GM19463 (cell line): ENCODE data around the gene TGM3.

Experiments used
- ATAC-seq: cut with Tn5 transposase; IDR thresholded peaks from one replicate; pipeline ENCODE4 v1.9.1; 2021; ENCODE audit warnings: mild to moderate bottlenecking, moderate library complexity; ENCODE audit not compliant: unreplicated experiment

Gene TGM3

GRCh38 chr20:2373098-2373497, 77.3 kb downstream of the TGM3 start:
- ATAC-seq: no peak

- ATAC-seq: no peak
Observed at GRCh38 chr20:2374346-2375125, 78.7 kb downstream of the TGM3 start.

GRCh38 chr20:2378893-2379292, 83.1 kb downstream of the TGM3 start:
- ATAC-seq: no peak

- no peak for ATAC-seq
Observed at GRCh38 chr20:2379511-2380229, 83.9 kb downstream of the TGM3 start.

- no peak for ATAC-seq
Observed at GRCh38 chr20:2380601-2381000, 84.8 kb downstream of the TGM3 start, which contains the start of gene TGM6. TSS of gene TGM6 (plus strand) at chr20:2380901. CDS start at chr20:2380969, 68 bp downstream.

- ATAC-seq: no peak
Observed at GRCh38 chr20:2381303-2381702, 85.5 kb downstream of the TGM3 start.

- no peak for ATAC-seq
Observed at GRCh38 chr20:2382833-2383232, 87.0 kb downstream of the TGM3 start.

- ATAC-seq: no peak
Observed at GRCh38 chr20:2385026-2385425, 89.2 kb downstream of the TGM3 start.

- no peak for ATAC-seq
Observed at GRCh38 chr20:2385496-2385895, 89.7 kb downstream of the TGM3 start.

GRCh38 chr20:2386516-2387179, 90.8 kb downstream of the TGM3 start:
- no peak for ATAC-seq

- ATAC-seq: no peak
Observed at GRCh38 chr20:2387180-2387577, 91.4 kb downstream of the TGM3 start.

GRCh38 chr20:2387580-2387979, 91.8 kb downstream of the TGM3 start:
- no peak for ATAC-seq
